Hematopoietic multipotent progenitor cell treated with erythropoietin and hydrocortisone succinate and interleukin-3 and kit ligand, for 15 days (in vitro differentiated cells): ENCODE results near the gene IL12A.

Source experiments
- DNase-seq: peaks from one replicate; pipeline ENCODE4 v3.0.0-alpha.2; 2015; ENCODE audit warnings: low spot score

IL12A gene

GRCh38 chr3:160027541-160028195 lies 39.0 kb downstream of the IL12A start:
- no peak for DNase-seq

- DNase-seq: no peak
These were observed 47.1 kb downstream of the IL12A start for GRCh38 chr3:160035757-160036156.

GRCh38 chr3:160038862-160039562 lies 50.4 kb downstream of the IL12A start:
- no peak for DNase-seq

GRCh38 chr3:160040181-160040580 lies 51.5 kb downstream of the IL12A start:
- no peak for DNase-seq

GRCh38 chr3:160041465-160041864 lies 52.8 kb downstream of the IL12A start:
- no peak for DNase-seq

- DNase-seq: no peak
These were observed 55.5 kb downstream of the IL12A start for GRCh38 chr3:160044121-160044520.
